Mesodermal cell (in vitro differentiated cells): ENCODE results near the gene NCBP1.

Source experiments
- H3K27ac ChIP-seq: 2 replicates; pipeline ENCODE4 v1.7.0; 2013; ENCODE audit warnings: mild to moderate bottlenecking, low read depth, low read length, moderate library complexity; ENCODE audit not compliant: severe bottlenecking
- H3K36me3 ChIP-seq: 2 replicates; pipeline ENCODE4 v1.7.1; 2013; ENCODE audit warnings: mild to moderate bottlenecking, low read length, moderate library complexity; ENCODE audit not compliant: control insufficient read depth, insufficient read depth
- H3K4me1 ChIP-seq: one replicate; pipeline ENCODE4 v1.7.1; 2013; ENCODE audit warnings: mild to moderate bottlenecking, low read length; ENCODE audit not compliant: insufficient read depth, control insufficient read depth, poor library complexity, severe bottlenecking
- H3K4me3 ChIP-seq: 2 replicates; pipeline ENCODE4 v1.7.0; 2013; ENCODE audit warnings: low read length, control low read depth, mild to moderate bottlenecking; ENCODE audit not compliant: insufficient read depth, poor library complexity, severe bottlenecking; ENCODE audit errors: extremely low read depth
- H3K9me3 ChIP-seq: 2 replicates; pipeline ENCODE4 v1.7.1; 2013; ENCODE audit warnings: mild to moderate bottlenecking, low read length, moderate library complexity; ENCODE audit not compliant: control insufficient read depth
- WGBS, 2 experiments: methylation state at CpG; one replicate each; pipeline ENCODE4 v1.1.5; 2013; ENCODE audit warnings: missing lambda C conversion rate in 2 of 2; ENCODE audit not compliant: insufficient coverage in 2 of 2; 5-methylcytosine and 5-hydroxymethylcytosine counted together

The NCBP1 gene

DNA sequence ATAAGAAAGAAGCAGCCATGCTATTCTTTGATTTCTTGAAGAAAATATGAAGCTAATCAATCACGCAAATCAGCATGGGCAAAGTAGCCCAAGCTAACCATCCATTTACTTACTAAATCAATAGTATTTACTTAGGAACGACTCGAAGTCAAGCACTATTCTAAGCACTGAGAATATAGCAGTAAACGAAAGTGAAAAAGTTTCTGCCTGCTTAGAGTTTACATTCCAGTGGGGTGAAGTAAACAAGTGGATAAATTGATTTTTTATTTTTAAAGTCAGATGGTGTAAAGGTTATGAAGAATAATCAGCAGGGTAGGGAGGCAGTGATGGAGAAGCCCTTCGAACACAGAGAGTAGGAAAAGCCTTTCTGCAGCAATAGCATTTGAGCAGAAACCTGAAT, 6.0 kb upstream of the NCBP1 start:
- Histone ChIP-seq H3K27ac (no peak overlapping the region), H3K36me3 (peaks cover 42% of the 10 kb centered on the region), H3K4me1 (no peaks in the 10 kb centered on the region), H3K4me3 (no peak overlapping the region), H3K9me3 (no peaks in the 10 kb centered on the region)
- WGBS, 2 experiments: 96 to 100% methylated on average over 3 to 4 of the region's 5 CpGs

DNA sequence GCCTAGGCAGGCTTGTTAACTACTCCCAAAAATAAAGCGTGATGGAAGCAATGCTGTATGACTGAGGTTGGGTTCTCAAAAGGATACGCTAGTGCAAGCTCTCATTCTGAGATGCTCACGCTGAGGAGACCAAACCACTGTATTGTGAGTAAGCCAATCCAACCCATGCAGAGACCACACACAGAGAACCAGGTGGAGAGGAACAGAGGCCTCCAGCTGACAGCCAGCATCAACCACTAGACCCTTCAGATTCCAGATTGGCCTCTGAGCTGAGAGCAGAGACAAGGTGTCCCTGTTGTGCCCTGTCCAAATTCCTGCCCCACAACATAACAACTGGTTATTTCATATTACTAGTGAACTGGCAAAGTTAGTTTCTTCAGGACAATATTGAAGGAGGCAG, 5.0 kb upstream of the NCBP1 start:
- WGBS, 2 experiments: 95 to 100% methylated on average over 3 of the region's 3 CpGs
- Histone ChIP-seq H3K4me1 (no peaks in the 10 kb centered on the region), H3K4me3 (no peak overlapping the region), H3K36me3 (peaks cover 32% of the 10 kb centered on the region), H3K27ac (no peak overlapping the region), H3K9me3 (no peaks in the 10 kb centered on the region)

DNA sequence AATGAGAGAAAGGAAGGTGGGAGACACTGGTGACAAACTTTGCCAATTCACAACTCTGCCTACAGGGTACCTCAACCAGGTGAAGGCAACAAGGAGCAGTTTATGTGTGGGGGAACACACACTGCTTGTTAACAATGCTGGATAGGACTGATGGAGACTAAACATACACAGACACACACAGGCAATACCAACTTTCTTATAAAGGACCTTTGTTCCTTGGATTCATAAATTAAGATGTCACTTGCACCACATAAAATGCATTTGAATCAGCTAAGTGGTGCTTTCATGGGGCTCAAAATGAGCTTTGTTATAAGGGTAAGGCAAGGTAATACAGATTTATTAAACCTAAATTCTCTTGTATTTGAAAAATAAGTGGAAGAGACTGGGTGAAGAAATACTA, 4.5 kb upstream of the NCBP1 start:
- peaks cover 27% of the 10 kb centered on the region for H3K36me3 ChIP-seq
- H3K4me3 ChIP-seq: no peak overlapping the region

DNA sequence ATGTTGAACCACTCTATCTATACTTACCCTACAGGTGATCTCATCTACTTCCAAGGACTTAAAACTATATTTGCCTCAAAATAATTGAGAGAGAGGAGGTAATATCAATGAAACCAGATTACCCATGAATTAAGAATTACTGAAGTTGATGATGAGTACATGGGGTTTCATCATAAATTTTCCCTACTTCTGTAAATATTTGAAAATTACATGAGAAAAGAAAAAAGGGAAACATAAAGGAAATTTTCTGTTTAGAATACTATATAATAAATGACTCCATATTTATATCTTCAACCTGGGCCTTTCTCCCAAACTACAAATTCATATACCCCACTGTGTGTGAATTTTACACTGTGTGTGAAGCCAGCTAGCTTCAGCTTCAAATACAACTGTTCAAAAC, 3.0 kb upstream of the NCBP1 start:
- H3K9me3 ChIP-seq: no peaks in the 10 kb centered on the region
- H3K36me3 ChIP-seq: peaks cover 13% of the 10 kb centered on the region
- no peak overlapping the region for H3K27ac ChIP-seq
- no peaks in the 10 kb centered on the region for H3K4me1 ChIP-seq
- H3K4me3 ChIP-seq: no peak overlapping the region

More for the DNA sequence above, 4.5 kb upstream of the NCBP1 start:
- Histone ChIP-seq H3K9me3 (no peaks in the 10 kb centered on the region), H3K27ac (no peak overlapping the region), H3K4me1 (no peaks in the 10 kb centered on the region)

DNA sequence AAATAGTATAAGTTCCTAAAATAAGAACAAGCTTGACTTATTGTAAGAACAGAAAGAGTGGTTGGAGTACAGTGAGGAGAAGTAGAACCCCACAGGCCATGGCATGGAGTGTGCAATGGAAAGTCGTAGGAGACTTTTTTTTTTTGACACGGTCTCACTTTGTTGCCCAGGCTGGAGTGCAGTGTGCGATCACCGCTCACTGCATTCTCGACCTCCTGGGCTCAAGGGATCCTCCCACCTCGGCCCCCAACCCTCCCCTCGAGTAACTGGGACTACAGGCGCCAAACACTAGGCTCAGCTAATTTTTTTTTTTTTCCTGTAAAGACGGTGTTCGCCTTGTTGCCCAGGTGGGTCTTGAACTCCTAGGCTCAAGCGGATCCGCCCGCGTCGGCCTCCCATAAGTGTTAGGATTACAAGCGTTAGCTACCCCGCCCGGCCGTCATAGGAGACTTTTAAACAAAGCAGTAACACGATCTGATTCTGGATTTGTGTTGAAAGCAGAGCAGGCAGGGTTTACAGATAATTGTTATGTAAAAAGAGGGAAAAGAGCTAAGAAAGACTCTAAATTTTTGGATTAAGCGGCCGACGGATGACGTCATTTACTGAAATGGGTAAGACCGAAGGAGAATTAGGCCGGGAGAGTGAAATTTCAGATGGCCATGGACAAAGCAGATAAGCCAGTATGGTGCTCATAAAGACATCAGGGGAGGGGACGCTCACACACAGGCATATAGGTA, 1.2 kb upstream of the NCBP1 start:
- H3K36me3 ChIP-seq: peaks cover 7% of the 10 kb centered on the region
- 0% methylated on average over 14 to 24 of the region's 27 CpGs for WGBS, 2 experiments
- H3K9me3 ChIP-seq: no peaks in the 10 kb centered on the region
- peak overlapping the region; percentile 100 for H3K27ac ChIP-seq
- H3K4me3 ChIP-seq: peak overlapping the region; percentile 71
- H3K4me1 ChIP-seq: no peaks in the 10 kb centered on the region

DNA sequence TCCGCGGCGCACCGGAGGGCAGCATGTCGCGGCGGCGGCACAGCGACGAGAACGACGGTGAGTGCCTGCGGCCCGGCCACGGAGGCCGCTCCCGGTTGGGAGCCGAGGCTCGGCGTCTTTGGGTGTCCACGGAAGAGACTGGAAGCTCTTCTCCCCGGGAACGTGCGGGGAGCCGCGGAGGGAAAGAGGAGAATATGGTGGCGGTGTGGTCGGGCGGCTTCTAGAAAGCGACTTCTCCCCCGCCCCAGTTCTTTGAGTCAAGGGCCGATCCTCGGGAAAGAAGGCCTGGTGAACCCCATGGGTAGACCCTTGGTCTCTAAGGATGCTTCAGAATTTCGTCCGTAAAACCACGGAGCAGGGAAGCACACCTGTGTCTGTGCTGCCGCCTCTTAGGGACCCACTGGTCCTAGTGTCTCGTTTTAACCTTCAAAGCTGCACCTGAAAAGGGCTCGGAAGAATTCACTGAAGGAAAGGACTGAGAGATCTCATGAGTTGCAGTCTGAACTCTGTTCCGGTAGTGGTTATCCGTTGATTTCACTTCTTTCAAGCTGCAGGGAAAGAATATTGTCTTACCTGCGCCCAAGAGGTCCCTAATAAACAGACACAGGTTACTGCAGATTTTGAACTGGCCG, 354 bp downstream of the NCBP1 start:
- peak overlapping the region; percentile 100 for H3K27ac ChIP-seq
- H3K36me3 ChIP-seq: peaks cover 8% of the 10 kb centered on the region
- peak overlapping the region; percentile 71 for H3K4me3 ChIP-seq
- no peaks in the 10 kb centered on the region for H3K9me3 ChIP-seq
- H3K4me1 ChIP-seq: no peaks in the 10 kb centered on the region
- 1% methylated on average over 36 to 38 of the region's 43 CpGs for WGBS, 2 experiments

DNA sequence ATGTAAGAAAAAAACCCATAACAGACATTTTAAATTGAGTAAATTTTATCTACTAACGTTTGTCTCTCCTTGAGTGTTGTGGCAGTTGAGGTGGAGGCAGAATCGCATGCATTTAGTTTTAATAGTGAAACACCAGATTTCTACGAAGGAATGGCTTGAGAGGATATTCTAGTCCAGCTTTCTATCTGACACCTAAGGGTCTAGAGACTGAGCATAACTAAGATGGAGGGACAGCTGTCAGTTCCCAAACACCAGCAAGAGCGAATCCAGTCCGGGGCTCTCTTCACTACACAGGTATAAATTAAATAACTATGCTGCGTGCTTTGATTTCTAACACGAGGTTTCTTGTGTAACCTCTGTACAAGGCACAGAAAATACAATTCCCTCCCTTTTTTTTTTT, 1.4 kb downstream of the NCBP1 start:
- no peak overlapping the region for H3K27ac ChIP-seq
- peaks cover 8% of the 10 kb centered on the region for H3K36me3 ChIP-seq
- no peaks in the 10 kb centered on the region for H3K9me3 ChIP-seq
- H3K4me3 ChIP-seq: peak overlapping the region; percentile 71
- no peaks in the 10 kb centered on the region for H3K4me1 ChIP-seq
- 72 to 94% methylated on average over 4 of the region's 7 CpGs for WGBS, 2 experiments

DNA sequence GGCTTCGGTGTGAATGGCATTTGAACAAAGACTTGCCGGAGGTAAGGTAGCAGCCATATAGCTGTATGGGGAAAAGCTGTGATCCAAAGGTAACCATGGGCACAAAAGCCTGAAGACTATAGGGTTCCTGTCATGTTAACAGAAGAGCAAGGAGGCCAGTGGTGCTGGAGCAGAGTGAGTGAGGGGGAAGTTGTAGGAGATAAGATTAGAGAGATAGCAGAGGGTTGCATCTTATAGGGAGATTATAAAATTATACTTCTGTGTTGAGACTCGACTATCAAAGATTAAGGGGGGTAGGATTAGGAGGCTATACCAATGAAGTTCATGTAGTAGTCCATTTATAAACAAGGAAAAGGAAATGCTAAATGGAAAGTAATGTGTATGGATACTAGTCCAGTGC, 3.3 kb downstream of the NCBP1 start:
- Histone ChIP-seq H3K27ac (no peak overlapping the region), H3K9me3 (no peaks in the 10 kb centered on the region), H3K36me3 (peaks cover 12% of the 10 kb centered on the region), H3K4me3 (no peak overlapping the region), H3K4me1 (no peaks in the 10 kb centered on the region)
- WGBS, 2 experiments: 85 to 90% methylated on average over 3 of the region's 3 CpGs

DNA sequence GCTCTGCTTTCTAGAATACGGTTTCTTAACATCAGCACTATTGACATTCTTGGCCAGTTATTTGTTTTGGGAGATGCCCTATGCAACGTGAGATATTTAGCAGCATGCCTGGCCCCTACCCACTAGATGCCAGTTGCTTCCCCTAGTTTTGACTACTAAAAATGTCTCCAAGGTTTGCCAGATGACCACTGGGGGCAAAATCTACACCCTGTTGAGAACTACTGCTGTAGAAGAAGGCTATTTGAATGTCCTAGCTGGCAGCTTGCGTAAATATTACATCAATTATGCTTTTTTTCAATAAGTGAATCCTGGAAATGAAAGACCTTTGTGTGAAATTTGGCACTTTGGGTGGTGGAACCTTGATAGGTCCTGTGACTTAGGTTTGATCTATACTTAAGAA, 5.0 kb downstream of the NCBP1 start:
- Histone ChIP-seq H3K9me3 (no peaks in the 10 kb centered on the region), H3K36me3 (peaks cover 24% of the 10 kb centered on the region), H3K4me1 (no peaks in the 10 kb centered on the region), H3K27ac (no peak overlapping the region), H3K4me3 (no peak overlapping the region)
- no CpG with 5 or more reads among the region's 3 CpGs for whole genome bisulfite sequencing, 2 experiments

DNA sequence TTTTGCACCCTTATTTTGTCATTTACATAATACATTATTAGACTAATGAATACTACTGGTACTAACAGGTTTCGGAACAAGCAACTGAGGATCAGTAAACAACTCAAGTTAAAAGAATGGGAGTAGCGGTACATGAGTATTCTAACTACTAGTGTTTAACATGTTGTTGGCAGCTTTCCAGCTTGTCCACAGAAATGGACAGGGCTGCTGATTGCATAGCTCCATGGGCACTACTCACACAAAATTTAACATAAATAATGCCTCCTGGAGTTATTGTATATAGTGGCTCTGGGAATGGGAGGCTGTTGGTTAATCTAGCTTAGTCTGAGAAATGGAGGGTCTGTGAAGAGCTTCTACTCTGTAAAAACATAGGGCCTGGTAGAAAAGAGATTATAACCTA, 6.7 kb downstream of the NCBP1 start:
- Histone ChIP-seq H3K36me3 (peaks cover 39% of the 10 kb centered on the region), H3K27ac (no peak overlapping the region), H3K4me3 (no peak overlapping the region), H3K4me1 (no peaks in the 10 kb centered on the region), H3K9me3 (no peaks in the 10 kb centered on the region)
- WGBS, 2 experiments: 100% methylated on average over 2 of the region's 2 CpGs; no CpG with 5 or more reads in 1 of the 2 experiments

DNA sequence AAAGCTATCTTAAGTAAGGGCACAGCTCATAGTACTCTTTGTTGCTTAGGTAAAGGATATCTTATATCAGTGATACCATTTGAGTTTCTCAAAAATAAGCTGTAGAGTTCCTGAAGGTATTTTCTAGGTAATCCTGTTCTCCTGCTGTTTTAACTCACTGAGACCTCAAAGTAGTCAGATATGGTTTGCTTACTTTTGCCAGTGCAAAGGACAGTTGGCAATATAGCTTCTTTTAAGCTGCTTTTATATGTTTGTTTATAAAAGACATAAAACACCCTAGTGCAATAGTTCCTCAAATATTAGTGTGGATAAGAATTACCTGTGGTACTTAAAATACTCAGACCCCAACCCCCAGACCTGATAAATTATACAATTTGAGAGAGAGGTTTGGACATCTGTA, 12.1 kb downstream of the NCBP1 start:
- H3K4me1 ChIP-seq: no peaks in the 10 kb centered on the region
- no peaks in the 10 kb centered on the region for H3K9me3 ChIP-seq
- no peak overlapping the region for H3K4me3 ChIP-seq
- no peak overlapping the region for H3K27ac ChIP-seq
- peaks cover 59% of the 10 kb centered on the region for H3K36me3 ChIP-seq
